Cardiac muscle cell (in vitro differentiated cells and primary cell): ENCODE measurements around the gene PPP4R1. TPM values are rescaled to one million over a fixed set of nuclear protein-coding genes. Genes with fewer than 3 reads are reported as not detected.

Experiments used
- DNase-seq, 2 donors: peaks; one replicate each; pipeline versions ENCODE4 v3.0.0 to v3.0.0-alpha.2; 2010 to 2017; ENCODE audit warnings: low read depth in 1 of 2, low spot score in 1 of 2
- H3K27ac ChIP-seq: fragments of 200-600 bp; sonication (generic); 2 replicates; pipeline ENCODE4 v1.5.1; 2016
- H3K27me3 ChIP-seq: fragments of 200-600 bp; sonication (generic); 2 replicates; pipeline ENCODE4 v1.6.0; 2016; ENCODE audit warnings: control low read depth
- H3K36me3 ChIP-seq: fragments of 200-600 bp; sonication (generic); 2 replicates; pipeline ENCODE4 v1.5.1; 2016; ENCODE audit warnings: control low read depth
- H3K4me1 ChIP-seq: fragments of 200-600 bp; sonication (generic); 2 replicates; pipeline ENCODE4 v1.8.1; 2017; ENCODE audit warnings: low read depth, mild to moderate bottlenecking, mixed run types
- H3K4me3 ChIP-seq: fragments of 200-600 bp; sonication (generic); 2 replicates; pipeline ENCODE4 v1.5.1; 2016; ENCODE audit warnings: mild to moderate bottlenecking
- H3K9me3 ChIP-seq: fragments of 200-600 bp; sonication (generic); 2 replicates; pipeline ENCODE4 v1.5.1; 2017; ENCODE audit warnings: low read depth, mild to moderate bottlenecking, control low read depth
- CTCF ChIP-seq: IDR thresholded peaks from 2 replicates; pipeline ENCODE4 v1.5.1; 2012; ENCODE audit warnings: low read depth, mild to moderate bottlenecking, low read length
- polyA plus RNA-seq: library from polyadenylated mRNA; unstranded; fragments of >200 nt; fragmentation: Nextera tagmentation; extraction: Ambion mirVana; gene quantifications from 2 replicates; pipeline ENCODE4 v1.2.1, GENCODE V29; 2016
- total RNA-seq: library from RNA; depleted of rRNA; stranded (reverse); fragments of >200 nt; gene quantifications from 2 replicates; pipeline ENCODE4 v1.2.3, GENCODE V29; 2016

Gene PPP4R1
- total and polyA plus RNA-seq, 2 experiments from 2014 or later: 36.5 to 75.1 TPM

GRCh38 chr18:9516437-9517064, 97.8 kb downstream of the PPP4R1 start:
- Histone ChIP-seq H3K9me3 (no peaks in the 10 kb centered on the region), H3K36me3 (no peaks in the 10 kb centered on the region), H3K4me1 (no peaks in the 10 kb centered on the region), H3K27ac (no peak overlapping the region), H3K4me3 (no peak overlapping the region), H3K27me3 (no peaks in the 10 kb centered on the region)
- peak; percentile 86 for TF ChIP-seq CTCF
- peak; percentile 31 to 60 for DNase-seq

GRCh38 chr18:9513971-9514512, 100.3 kb downstream of the PPP4R1 start:
- Histone ChIP-seq H3K9me3 (no peaks in the 10 kb centered on the region), H3K27me3 (no peaks in the 10 kb centered on the region), H3K4me3 (no peak overlapping the region), H3K27ac (no peak overlapping the region), H3K4me1 (no peaks in the 10 kb centered on the region), H3K36me3 (no peaks in the 10 kb centered on the region)
- no peak for TF ChIP-seq CTCF
- DNase-seq: peak in 1 of 2 donors; percentile 51

- peaks cover 10% of the 10 kb centered on the region for H3K4me1 ChIP-seq
- H3K9me3 ChIP-seq: no peaks in the 10 kb centered on the region
- no peak for TF ChIP-seq CTCF
- H3K27ac ChIP-seq: no peak overlapping the region
- no peaks in the 10 kb centered on the region for H3K36me3 ChIP-seq
- DNase-seq: no peak
- H3K27me3 ChIP-seq: no peaks in the 10 kb centered on the region
- H3K4me3 ChIP-seq: no peak overlapping the region
Measured at GRCh38 chr18:9508446-9509025, 105.8 kb downstream of the PPP4R1 start.

GRCh38 chr18:9507565-9508088, 106.7 kb downstream of the PPP4R1 start:
- no peaks in the 10 kb centered on the region for H3K9me3 ChIP-seq
- H3K36me3 ChIP-seq: no peaks in the 10 kb centered on the region
- H3K4me3 ChIP-seq: no peak overlapping the region
- no peak overlapping the region for H3K27ac ChIP-seq
- peaks cover 10% of the 10 kb centered on the region for H3K4me1 ChIP-seq
- no peak for TF ChIP-seq CTCF
- H3K27me3 ChIP-seq: no peaks in the 10 kb centered on the region
- no peak for DNase-seq

GRCh38 chr18:9506046-9506792, 108.1 kb downstream of the PPP4R1 start:
- peak; percentile 21 to 42 for DNase-seq

More at GRCh38 chr18:9506046-9506792, 108.1 kb downstream of the PPP4R1 start:
- peak overlapping the region; percentile 41 for H3K27ac ChIP-seq
- no peak overlapping the region for H3K4me3 ChIP-seq
- H3K27me3 ChIP-seq: no peaks in the 10 kb centered on the region
- no peaks in the 10 kb centered on the region for H3K36me3 ChIP-seq
- H3K4me1 ChIP-seq: peaks cover 10% of the 10 kb centered on the region
- no peaks in the 10 kb centered on the region for H3K9me3 ChIP-seq
- no peak for TF ChIP-seq CTCF
